Smooth muscle cell (in vitro differentiated cells): ENCODE results near the gene CXCL10. TPM values are rescaled to one million over a fixed set of nuclear protein-coding genes. Genes with fewer than 3 reads are reported as not detected.

ENCODE experiments used
- DNase-seq: peaks from one replicate; lab custom pipeline; 2025; ENCODE audit not compliant: unreplicated experiment; lab: John Stamatoyannopoulos, UW
- H2AFZ ChIP-seq: fragments of 200-600 bp; sonication (generic); 2 replicates; pipeline ENCODE4 v1.6.0; 2016; ENCODE audit warnings: antibody characterized with exemption, low read depth, mild to moderate bottlenecking
- H3F3A ChIP-seq: fragments of 200-600 bp; sonication (generic); 2 replicates; pipeline ENCODE4 v1.6.0; 2017; ENCODE audit warnings: antibody characterized with exemption, low read depth
- H3K27ac ChIP-seq: fragments of 200-600 bp; sonication (generic); 2 replicates; pipeline ENCODE4 v1.5.1; 2016; ENCODE audit warnings: low read depth, mild to moderate bottlenecking
- H3K27me3 ChIP-seq: fragments of 200-600 bp; sonication (generic); 2 replicates; pipeline ENCODE4 v1.6.1; 2016; ENCODE audit warnings: low read depth, mild to moderate bottlenecking
- H3K36me3 ChIP-seq: fragments of 200-600 bp; sonication (generic); 2 replicates; pipeline ENCODE4 v1.5.1; 2016; ENCODE audit warnings: low read depth
- H3K4me1 ChIP-seq: fragments of 200-600 bp; sonication (generic); 2 replicates; pipeline ENCODE4 v1.5.1; 2016; ENCODE audit warnings: low read depth
- H3K4me2 ChIP-seq: fragments of 200-600 bp; sonication (generic); 2 replicates; pipeline ENCODE4 v1.6.0; 2016; ENCODE audit warnings: mild to moderate bottlenecking
- H3K4me3 ChIP-seq: fragments of 200-600 bp; sonication (generic); 2 replicates; pipeline ENCODE4 v1.5.1; 2016; ENCODE audit warnings: mild to moderate bottlenecking
- H3K79me2 ChIP-seq: fragments of 200-600 bp; sonication (generic); 2 replicates; pipeline ENCODE4 v1.6.0; 2016; ENCODE audit warnings: low read depth, mild to moderate bottlenecking
- H3K9ac ChIP-seq: fragments of 200-600 bp; sonication (generic); 2 replicates; pipeline ENCODE4 v1.6.0; 2016; ENCODE audit warnings: low read depth
- H3K9me3 ChIP-seq: fragments of 200-600 bp; sonication (generic); replicated peaks from 2 replicates; pipeline ENCODE4 v1.5.1; 2016; ENCODE audit warnings: low read depth
- H4K20me1 ChIP-seq: fragments of 200-600 bp; sonication (generic); 2 replicates; pipeline ENCODE4 v1.6.0; 2016; ENCODE audit warnings: low read depth
- CTCF ChIP-seq: fragments of 200-600 bp; sonication (generic); IDR thresholded peaks from 2 replicates; pipeline ENCODE4 v1.5.1; 2017; ENCODE audit warnings: borderline replicate concordance, mild to moderate bottlenecking, antibody characterized with exemption; ENCODE audit not compliant: insufficient read depth, poor library complexity, severe bottlenecking
- WGBS: methylation state at CpG from one replicate; pipeline ENCODE4 v1.1.7; 2016; ENCODE audit warnings: low lambda C conversion rate; 5-methylcytosine and 5-hydroxymethylcytosine counted together
- polyA plus RNA-seq: library from polyadenylated mRNA; unstranded; fragments of >200 nt; fragmentation: Nextera tagmentation; extraction: Ambion mirVana; gene quantifications from 2 replicates; pipeline ENCODE4 v1.2.1, GENCODE V29; 2016
- total RNA-seq: library from RNA; depleted of rRNA; stranded (reverse); fragments of >200 nt; gene quantifications from 2 replicates; pipeline ENCODE4 v1.2.3, GENCODE V29; 2014

CXCL10 gene
- total RNA-seq: 18.9 and 19.7 TPM in 2 replicates
- polyA plus RNA-seq: 18.9 and 21.2 TPM in 2 replicates

GRCh38 chr4:76023389-76023788 lies at the start of gene CXCL10:
Gene CXCL10 (minus strand): TSS chr4:76023497. CDS start chr4:76023431, 66 bp downstream.
- H3K4me1 ChIP-seq: no peaks in the 10 kb centered on the region
- no peak for DNase-seq
- H3K4me3 ChIP-seq: no peak within 1 kb of the TSS
- H3K27ac ChIP-seq: no peak within 1 kb of the TSS
- H3K9ac ChIP-seq: no peak within 1 kb of the TSS
- 39% methylated on average over 3 of the region's 3 CpGs for WGBS
- no peaks in the 10 kb centered on the region for H4K20me1 ChIP-seq
- no peak for TF ChIP-seq CTCF
- H3F3A ChIP-seq: no peaks in the 10 kb centered on the region
- H3K9me3 ChIP-seq: no peaks in the 10 kb centered on the region
- H3K27me3 ChIP-seq: no peaks in the 10 kb centered on the region
- no peaks in the 10 kb centered on the region for H3K36me3 ChIP-seq
- no peaks in the 10 kb centered on the region for H3K79me2 ChIP-seq
- H2AFZ ChIP-seq: no peak within 1 kb of the TSS
- H3K4me2 ChIP-seq: no peak within 1 kb of the TSS

GRCh38 chr4:76072760-76073159 lies 49.5 kb upstream of the CXCL10 start:
- DNase-seq: no peak
- H3F3A ChIP-seq: peaks cover 7% of the 10 kb centered on the region
- H4K20me1 ChIP-seq: no peaks in the 10 kb centered on the region
- H3K9ac ChIP-seq: no peak overlapping the region
- no peak overlapping the region for H3K4me2 ChIP-seq
- no peaks in the 10 kb centered on the region for H3K36me3 ChIP-seq
- no peak overlapping the region for H3K4me3 ChIP-seq
- peak overlapping the region; percentile 28 for H2AFZ ChIP-seq
- no peaks in the 10 kb centered on the region for H3K9me3 ChIP-seq
- no peak for TF ChIP-seq CTCF
- 71% methylated on average over 4 of the region's 4 CpGs for WGBS
- no peaks in the 10 kb centered on the region for H3K79me2 ChIP-seq
- H3K27me3 ChIP-seq: no peaks in the 10 kb centered on the region
- H3K27ac ChIP-seq: no peak overlapping the region
- H3K4me1 ChIP-seq: no peaks in the 10 kb centered on the region

GRCh38 chr4:76067652-76068286 lies 44.5 kb upstream of the CXCL10 start:
- 5% methylated on average over 2 of the region's 2 CpGs for WGBS

More at GRCh38 chr4:76067652-76068286, 44.5 kb upstream of the CXCL10 start:
- H3K4me3 ChIP-seq: no peak overlapping the region
- H4K20me1 ChIP-seq: no peaks in the 10 kb centered on the region
- H3K79me2 ChIP-seq: no peaks in the 10 kb centered on the region
- H3K27me3 ChIP-seq: no peaks in the 10 kb centered on the region
- H2AFZ ChIP-seq: no peak overlapping the region
- H3K36me3 ChIP-seq: no peaks in the 10 kb centered on the region
- no peak overlapping the region for H3K27ac ChIP-seq
- H3K4me2 ChIP-seq: no peak overlapping the region
- no peak overlapping the region for H3K9ac ChIP-seq
- DNase-seq: peak; percentile 1
- no peaks in the 10 kb centered on the region for H3K4me1 ChIP-seq
- no peaks in the 10 kb centered on the region for H3F3A ChIP-seq
- TF ChIP-seq CTCF: peak; percentile 90
- no peaks in the 10 kb centered on the region for H3K9me3 ChIP-seq
